Naive thymus-derived CD8-positive, alpha-beta T cell (primary cell): ENCODE measurements around the gene ANKHD1. TPM values are rescaled to one million over a fixed set of nuclear protein-coding genes. Genes with fewer than 3 reads are reported as not detected.

ENCODE experiments used
- ATAC-seq, 2 donors: fragments of 150-1000 bp; cut with Tn5 transposase in 1 of 2; sonication (Bioruptor Pico), chemical (Tn5 transposase) in 1 of 2; 1 replicate in 1 of 2; 2 replicates in 1 of 2; pipeline ENCODE4 v1.10.0; 2021; ENCODE audit warnings: mild to moderate bottlenecking in 2 of 2, moderate library complexity in 2 of 2
- POLR2A ChIA-PET: fragments of 350-600 bp; sonication (Branson Sonifier 250); formaldehyde crosslinking; loops from one replicate; lab custom pipeline; 2021; ENCODE audit warnings: antibody characterized with exemption; lab: Charles Lee
- DNase-seq, 10 donors: peaks; one replicate each; pipeline versions ENCODE4 v3.0.0 to v3.0.0-alpha.2; 2020 to 2022
- H3K27ac Mint-ChIP-seq, 10 donors: one replicate each; pipeline ENCODE4 v1.8.0; 2020 to 2022; ENCODE audit warnings: mild to moderate bottlenecking in 10 of 10, mixed read lengths in 10 of 10, moderate library complexity in 4 of 10, inconsistent platforms in 1 of 10
- H3K27me3 Mint-ChIP-seq, 5 donors: one replicate each; pipeline ENCODE4 v1.8.0; 2021 to 2022; ENCODE audit warnings: mixed read lengths in 5 of 5
- H3K36me3 Mint-ChIP-seq, 3 donors: one replicate each; pipeline ENCODE4 v1.8.0; 2020 to 2022; ENCODE audit warnings: mixed read lengths in 3 of 3, mild to moderate bottlenecking in 2 of 3, inconsistent platforms in 1 of 3
- H3K4me1 Mint-ChIP-seq, 4 donors: one replicate each; pipeline ENCODE4 v1.8.0; 2021 to 2022; ENCODE audit warnings: mixed read lengths in 4 of 4
- H3K4me3 Mint-ChIP-seq, 10 donors: one replicate each; pipeline ENCODE4 v1.8.0; 2020 to 2022; ENCODE audit warnings: mild to moderate bottlenecking in 10 of 10, mixed read lengths in 10 of 10, moderate library complexity in 6 of 10, inconsistent platforms in 1 of 10
- H3K9me3 Mint-ChIP-seq, 9 donors: one replicate each; pipeline ENCODE4 v1.8.0; 2020 to 2022; ENCODE audit warnings: mixed read lengths in 9 of 9, mild to moderate bottlenecking in 3 of 9, inconsistent platforms in 1 of 9, moderate library complexity in 1 of 9
- polyA plus RNA-seq, 3 donors: library from polyadenylated mRNA; unstranded; fragments of 300-500 nt; fragmentation: Illumina TruSeq; gene quantifications; one replicate each; pipeline ENCODE4 v1.2.3, GENCODE V29; 2021
- total RNA-seq, 8 experiments: library from RNA in 2 of 8; stranded (reverse) in 2 of 8; gene quantifications; one replicate each; pipeline ENCODE4 v1.2.3 and lab custom pipeline; 2021 to 2026

Gene ANKHD1
- total and polyA plus RNA-seq, 5 experiments from 2014 or later: 54.9 to 235 (median 82.8) TPM

DNA sequence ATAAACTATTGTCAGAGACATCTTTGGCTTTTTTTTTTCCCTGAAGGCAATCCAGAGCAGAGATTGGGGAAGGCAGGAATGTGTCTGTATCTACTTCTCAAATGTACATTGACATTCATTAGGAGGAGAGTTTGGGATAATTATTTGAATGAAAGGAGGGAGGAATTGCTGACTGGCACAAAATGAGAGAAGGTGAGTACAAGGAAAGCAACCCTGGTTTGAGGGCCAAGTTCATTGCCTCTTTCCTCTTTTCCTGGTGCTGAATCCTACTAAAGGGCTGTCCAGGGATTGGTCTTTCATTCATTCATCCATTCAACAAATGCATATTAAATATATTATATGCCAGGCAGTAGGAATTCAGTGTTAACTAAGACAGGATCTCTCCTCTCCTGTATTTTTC lies 18.8 kb upstream of the ANKHD1 start:
- peaks cover 0 to 3% (median 0%) of the 10 kb centered on the region in 5 donors for H3K27me3 Mint-ChIP-seq
- peaks cover 3 to 6% (median 4%) of the 10 kb centered on the region in 4 donors for H3K4me1 Mint-ChIP-seq
- DNase-seq: no peak
- no peak overlapping the region for H3K27ac Mint-ChIP-seq
- no peaks in the 10 kb centered on the region for H3K9me3 Mint-ChIP-seq
- no peak overlapping the region for H3K4me3 Mint-ChIP-seq
- POLR2A ChIA-PET: no interaction called here
- ATAC-seq: no peak
- peaks cover 0 to 9% (median 0%) of the 10 kb centered on the region in 3 donors for H3K36me3 Mint-ChIP-seq

DNA sequence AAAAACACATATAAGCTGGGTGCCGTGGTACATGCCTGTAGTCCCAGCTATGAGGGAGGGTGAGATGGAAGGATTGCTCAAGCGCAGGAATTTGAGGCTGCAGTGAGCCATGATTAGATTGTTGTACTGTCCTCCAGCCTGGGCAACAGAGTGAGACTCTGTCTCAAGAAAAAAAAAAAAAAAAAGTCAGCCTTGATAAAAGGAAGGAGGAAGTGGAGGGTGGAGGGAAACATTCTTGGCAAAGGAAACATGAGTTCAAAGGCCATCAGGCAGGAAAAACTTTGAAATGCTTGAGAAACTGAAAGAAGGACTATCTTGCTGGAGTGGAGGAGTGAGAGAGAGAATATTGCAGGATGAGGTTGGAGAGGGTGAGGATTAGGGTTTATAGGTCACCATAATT lies 18.3 kb upstream of the ANKHD1 start:
- POLR2A ChIA-PET: no interaction called here

DNA sequence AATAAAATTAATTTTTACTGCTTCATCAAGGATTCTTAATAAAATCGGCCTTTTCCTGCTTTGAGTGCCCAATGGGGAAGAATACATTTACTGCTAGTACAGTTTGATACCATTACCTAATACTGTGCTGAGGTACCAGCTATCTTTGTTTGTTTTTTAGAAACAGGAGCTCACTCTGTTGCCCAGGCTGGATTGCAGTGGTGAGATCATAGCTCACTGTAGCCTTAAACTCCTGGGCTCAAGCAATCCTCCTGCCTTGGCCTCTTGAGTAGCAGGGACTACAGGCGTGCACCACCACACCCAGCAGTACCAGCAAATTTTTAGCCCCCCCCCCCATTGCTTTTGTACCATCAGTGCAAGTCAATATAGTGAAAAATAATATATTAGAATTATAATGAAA lies 13.6 kb upstream of the ANKHD1 start:
- DNase-seq (no peak), ATAC-seq (no peak)
- Mint-ChIP-seq H3K36me3 (peaks cover 0 to 14% (median 3%) of the 10 kb centered on the region in 3 donors), H3K27ac (no peak overlapping the region), H3K9me3 (no peaks in the 10 kb centered on the region), H3K27me3 (peaks cover 0 to 3% (median 0%) of the 10 kb centered on the region in 5 donors), H3K4me1 (peaks cover 3 to 6% (median 4%) of the 10 kb centered on the region in 4 donors), H3K4me3 (no peak overlapping the region)
- POLR2A ChIA-PET: interaction anchor here (0.7 kb wide), 1 partner anchor 14 kb away, joined by 3 read pairs; the partner anchor contains the start of gene ANKHD1

More for the DNA sequence above, 18.3 kb upstream of the ANKHD1 start:
- Mint-ChIP-seq H3K9me3 (no peaks in the 10 kb centered on the region), H3K27ac (peak overlapping the region in 2 of 10 donors; percentile 0 to 1), H3K36me3 (peaks cover 0 to 9% (median 0%) of the 10 kb centered on the region in 3 donors), H3K27me3 (peaks cover 0 to 3% (median 0%) of the 10 kb centered on the region in 5 donors), H3K4me1 (peaks cover 3 to 6% (median 4%) of the 10 kb centered on the region in 4 donors), H3K4me3 (no peak overlapping the region)
- ATAC-seq (no peak), DNase-seq (no peak)

DNA sequence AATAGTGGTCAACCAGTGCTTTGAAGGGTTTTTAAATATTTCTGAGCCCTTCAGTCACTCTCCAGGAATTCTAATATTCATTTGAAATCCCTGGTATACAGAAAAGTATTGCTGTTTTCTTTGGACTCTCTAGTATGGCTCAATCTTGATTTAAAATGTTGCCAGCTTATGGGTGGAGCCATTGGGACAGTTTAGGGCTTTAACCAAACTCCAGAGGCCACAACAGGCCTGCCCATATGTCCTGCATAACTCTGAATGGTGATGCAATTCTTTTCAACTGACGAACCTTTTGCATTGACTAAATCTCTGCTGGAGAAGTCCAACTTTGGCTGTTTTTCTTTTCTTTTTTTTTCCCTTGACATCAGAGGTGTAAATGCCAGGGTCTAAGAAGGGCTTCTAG lies 10.3 kb upstream of the ANKHD1 start:
- Mint-ChIP-seq H3K9me3 (no peaks in the 10 kb centered on the region), H3K36me3 (peaks cover 0 to 4% (median 3%) of the 10 kb centered on the region in 3 donors), H3K4me1 (no peaks in the 10 kb centered on the region), H3K4me3 (no peak overlapping the region), H3K27ac (no peak overlapping the region), H3K27me3 (no peaks in the 10 kb centered on the region)
- ATAC-seq (no peak), DNase-seq (no peak)
- POLR2A ChIA-PET: interaction anchor here (1.4 kb wide), 1 partner anchor 10 kb away, joined by 3 read pairs; the partner anchor contains the start of gene ANKHD1

DNA sequence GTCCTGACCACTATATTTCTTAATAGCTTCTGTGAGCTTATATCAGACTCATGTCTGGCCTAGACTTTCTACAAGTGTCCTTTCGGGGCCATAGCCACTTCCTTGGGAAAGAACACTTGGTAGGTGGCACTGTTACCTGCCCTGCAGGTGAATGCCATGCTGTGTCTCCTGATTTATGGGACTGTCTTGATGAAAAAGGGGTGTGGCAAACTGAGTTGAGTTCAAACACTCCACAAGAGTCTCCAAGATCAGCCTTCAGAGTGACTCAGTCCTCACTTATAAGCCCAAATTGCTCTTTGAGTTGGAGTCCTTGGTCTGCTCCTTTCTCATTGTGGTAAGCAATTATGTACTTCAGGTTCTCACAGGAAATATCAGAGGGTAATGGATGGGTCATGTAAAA lies 9.9 kb upstream of the ANKHD1 start:
- Mint-ChIP-seq H3K4me1 (no peaks in the 10 kb centered on the region), H3K9me3 (no peaks in the 10 kb centered on the region), H3K27me3 (no peaks in the 10 kb centered on the region), H3K4me3 (no peak overlapping the region), H3K36me3 (peaks cover 0 to 4% (median 3%) of the 10 kb centered on the region in 3 donors), H3K27ac (no peak overlapping the region)
- DNase-seq (no peak), ATAC-seq (no peak)
- POLR2A ChIA-PET: interaction anchor here (1.4 kb wide), 1 partner anchor 10 kb away, joined by 3 read pairs; the partner anchor contains the start of gene ANKHD1

DNA sequence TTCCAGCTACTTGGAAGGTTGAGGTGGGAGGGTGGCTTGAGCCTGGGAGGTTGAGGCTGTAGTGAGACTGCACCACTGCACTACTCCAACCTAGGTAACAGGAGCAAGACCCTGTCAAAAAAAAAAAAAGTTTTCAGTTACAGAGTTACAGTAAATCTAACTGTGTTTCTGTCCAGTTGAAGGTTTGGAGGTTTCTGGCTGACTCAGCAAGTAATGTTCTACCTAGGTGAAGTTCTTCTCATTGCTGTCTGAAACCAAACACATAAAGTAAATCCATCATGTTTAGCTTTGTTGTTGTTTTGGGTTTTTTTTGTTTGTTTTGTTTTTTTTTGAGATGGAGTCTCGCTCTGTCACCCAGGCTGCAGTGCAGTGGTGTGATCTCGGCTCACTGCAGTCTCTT lies 7.9 kb upstream of the ANKHD1 start:
- DNase-seq (no peak), ATAC-seq (no peak)
- Mint-ChIP-seq H3K27me3 (no peaks in the 10 kb centered on the region), H3K4me3 (no peak overlapping the region), H3K27ac (no peak overlapping the region), H3K4me1 (no peaks in the 10 kb centered on the region), H3K36me3 (peaks cover 0 to 4% (median 3%) of the 10 kb centered on the region in 3 donors), H3K9me3 (no peaks in the 10 kb centered on the region)
- POLR2A ChIA-PET: no interaction called here

DNA sequence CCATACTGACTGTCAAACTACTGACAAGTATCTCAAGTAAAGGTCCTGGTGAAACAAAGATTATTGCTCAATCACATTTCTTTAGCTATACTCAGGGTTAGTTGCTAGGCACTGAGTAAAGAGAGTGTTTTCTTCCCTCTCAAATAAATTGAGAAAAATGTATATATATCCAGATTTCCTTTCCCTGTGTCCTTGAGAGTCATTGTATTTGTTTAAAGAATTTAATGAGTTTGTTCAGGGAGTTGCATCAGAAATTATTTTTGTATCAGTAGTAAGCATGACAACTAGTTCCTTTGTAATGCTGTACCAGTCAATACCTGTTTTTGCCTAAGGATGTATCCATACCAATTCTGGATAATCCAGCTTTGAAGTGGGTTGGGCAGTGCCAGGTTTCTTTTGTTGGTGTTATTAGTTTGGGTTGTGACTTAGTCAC lies 3.2 kb upstream of the ANKHD1 start:
- ATAC-seq: no peak
- H3K27me3 Mint-ChIP-seq: no peaks in the 10 kb centered on the region
- H3K9me3 Mint-ChIP-seq: no peaks in the 10 kb centered on the region
- H3K4me1 Mint-ChIP-seq: peaks cover 9 to 18% (median 15%) of the 10 kb centered on the region in 4 donors
- POLR2A ChIA-PET: no interaction called here
- no peak for DNase-seq
- H3K36me3 Mint-ChIP-seq: no peaks in the 10 kb centered on the region
- H3K4me3 Mint-ChIP-seq: no peak overlapping the region
- no peak overlapping the region for H3K27ac Mint-ChIP-seq

DNA sequence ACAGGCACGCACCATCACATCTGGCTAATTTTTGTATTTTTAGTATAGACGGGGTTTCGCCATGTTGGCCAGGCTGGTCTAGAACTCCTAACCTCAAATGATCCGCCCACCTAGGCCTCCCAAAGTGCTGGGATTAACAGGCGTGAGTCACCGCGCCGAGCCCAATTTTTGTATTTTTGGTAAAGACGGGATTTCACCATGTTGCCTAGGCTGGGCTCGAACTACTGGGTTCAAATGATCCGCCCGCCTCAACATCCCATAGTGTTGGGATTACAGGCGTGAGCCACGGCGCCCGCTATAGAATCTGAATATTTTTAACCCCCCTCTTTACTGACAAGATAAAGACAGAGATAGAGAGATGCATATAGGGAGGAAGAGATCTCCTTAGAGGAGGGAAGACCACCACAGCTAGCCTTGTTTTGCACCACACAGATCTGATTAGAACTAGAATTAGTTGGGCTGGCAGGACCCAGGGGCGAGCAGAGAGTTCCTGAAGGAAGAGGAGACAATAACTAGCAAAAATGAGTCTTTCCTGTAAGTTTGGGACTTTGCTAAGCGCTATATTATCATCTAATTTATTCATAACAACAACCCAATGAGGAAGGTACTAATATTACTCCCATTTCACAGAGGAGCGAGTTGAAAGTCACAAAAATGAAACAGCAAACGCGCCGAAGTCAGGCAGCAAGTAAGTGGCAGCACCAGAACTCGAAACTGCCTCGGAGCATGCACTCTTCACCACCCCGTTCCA lies 1.5 kb upstream of the ANKHD1 start:
- H3K27ac Mint-ChIP-seq: peak overlapping the region in 5 of 10 donors; percentile 89 to 94 (median 89)
- ATAC-seq (peak in 1 of 2 donors; percentile 0), DNase-seq (no peak)
- H3K36me3 Mint-ChIP-seq: peaks cover 0 to 14% (median 1%) of the 10 kb centered on the region in 3 donors
- no peak overlapping the region for H3K4me3 Mint-ChIP-seq
- H3K9me3 Mint-ChIP-seq: no peaks in the 10 kb centered on the region
- no peaks in the 10 kb centered on the region for H3K27me3 Mint-ChIP-seq
- peaks cover 18 to 36% (median 31%) of the 10 kb centered on the region in 4 donors for H3K4me1 Mint-ChIP-seq
- POLR2A ChIA-PET: interaction anchor here (0.5 to 3.1 kb wide), 16 partner anchors 12 to 1825 kb away, joined by 3 to 34 read pairs (median 4); partner anchors contain the start of genes CD14, EIF4EBP3, HARS1 and HARS2

DNA sequence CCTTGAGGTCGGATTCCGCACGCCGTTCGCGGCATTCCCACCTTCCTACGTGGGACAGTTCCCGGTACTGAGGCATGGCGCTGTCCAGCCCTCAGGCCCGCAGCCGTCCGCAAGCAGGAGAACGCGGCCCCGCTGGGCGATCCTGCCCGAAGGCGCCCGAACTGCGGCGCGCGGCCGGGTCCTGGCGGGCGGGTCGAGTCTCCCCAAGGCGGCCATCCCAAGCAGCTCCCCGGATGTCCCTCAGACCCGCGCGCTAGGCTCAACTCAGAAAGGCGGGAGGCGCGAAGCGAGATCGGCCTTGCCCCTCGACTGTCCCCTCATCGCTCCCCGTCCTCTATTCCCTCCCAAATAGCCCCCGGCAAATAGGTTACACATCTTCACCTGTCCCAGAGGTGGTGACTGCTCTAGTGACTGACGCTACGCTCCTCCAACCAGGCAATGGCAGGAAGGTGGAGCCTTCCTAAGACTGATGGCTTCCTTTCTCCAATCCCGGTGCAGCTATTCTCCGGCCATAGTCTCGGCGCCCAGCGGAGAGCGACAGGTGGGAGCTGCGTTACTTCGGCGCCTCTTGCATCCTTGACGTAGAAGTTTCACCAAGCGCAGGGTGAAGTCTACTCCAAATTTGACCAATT lies 787 bp upstream of the ANKHD1 start:
- H3K36me3 Mint-ChIP-seq: peaks cover 0 to 16% (median 2%) of the 10 kb centered on the region in 3 donors
- ATAC-seq: peak; percentile 71
- H3K4me1 Mint-ChIP-seq: peaks cover 20 to 38% (median 34%) of the 10 kb centered on the region in 4 donors
- no peaks in the 10 kb centered on the region for H3K9me3 Mint-ChIP-seq
- POLR2A ChIA-PET: interaction anchor here (0.7 to 3.1 kb wide), 31 partner anchors 9 to 1935 kb away, joined by 3 to 34 read pairs (median 3); partner anchors contain the start of genes APBB3, CD14, EGR1 and EIF4EBP3
- H3K4me3 Mint-ChIP-seq: no peak overlapping the region
- DNase-seq: peak in 9 of 10 donors; percentile 66 to 94 (median 86)
- H3K27me3 Mint-ChIP-seq: no peaks in the 10 kb centered on the region
- peak overlapping the region in 5 of 10 donors; percentile 89 to 94 (median 89) for H3K27ac Mint-ChIP-seq

DNA sequence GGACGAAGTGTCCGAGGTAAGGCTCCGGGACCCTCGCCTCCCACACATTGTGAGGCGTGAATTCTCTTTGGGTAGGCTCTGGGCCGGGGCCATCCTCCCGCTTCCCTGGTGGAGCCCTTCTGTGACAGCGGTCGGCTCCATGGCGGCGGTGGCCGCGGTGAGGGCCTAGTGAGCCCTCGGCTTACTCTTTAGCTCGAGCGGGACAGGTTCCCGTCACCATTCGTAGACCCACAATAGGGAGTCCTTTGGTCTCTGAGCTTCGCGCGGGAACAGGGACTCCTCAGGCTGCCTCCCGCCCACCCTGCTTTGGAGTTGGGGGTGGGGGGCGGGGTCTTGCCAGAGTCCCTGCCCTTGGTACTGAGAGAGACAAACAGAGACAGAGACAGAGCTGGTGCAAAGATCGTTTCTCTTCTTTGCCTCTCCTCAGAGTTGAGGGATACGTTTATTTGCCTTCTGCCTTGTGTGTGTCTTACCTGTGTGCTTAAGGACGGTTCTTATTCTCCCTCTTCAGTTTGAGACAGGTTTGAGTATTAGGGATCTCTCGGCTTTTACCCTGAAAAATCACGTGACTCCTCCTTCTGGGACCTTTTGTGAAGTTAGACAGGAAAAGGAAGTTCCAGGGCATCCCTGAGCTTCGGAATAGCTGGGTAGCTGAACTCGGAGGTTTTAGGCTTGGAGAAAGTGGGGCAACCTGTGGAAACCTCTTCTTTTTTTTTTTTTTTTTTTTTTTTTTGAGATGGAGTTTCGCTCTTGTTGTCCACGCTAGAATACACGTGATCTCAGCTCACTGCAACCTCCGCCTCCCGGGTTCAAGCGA lies 833 bp downstream of the ANKHD1 start:
- no peaks in the 10 kb centered on the region for H3K9me3 Mint-ChIP-seq
- peaks cover 21 to 49% (median 40%) of the 10 kb centered on the region in 4 donors for H3K4me1 Mint-ChIP-seq
- POLR2A ChIA-PET: interaction anchor here (0.5 to 3.1 kb wide), 18 partner anchors 10 to 1217 kb away, joined by 3 to 34 read pairs (median 4); partner anchors contain the start of genes APBB3, CYSTM1, DIAPH1 and EIF4EBP3
- DNase-seq (peak; percentile 25 to 72 (median 42)), ATAC-seq (peak in 1 of 2 donors; percentile 3)
- H3K4me3 Mint-ChIP-seq: no peak overlapping the region
- peaks cover 0 to 29% (median 2%) of the 10 kb centered on the region in 3 donors for H3K36me3 Mint-ChIP-seq
- no peaks in the 10 kb centered on the region for H3K27me3 Mint-ChIP-seq
- H3K27ac Mint-ChIP-seq: peak overlapping the region in 5 of 10 donors; percentile 13 to 80 (median 28)

DNA sequence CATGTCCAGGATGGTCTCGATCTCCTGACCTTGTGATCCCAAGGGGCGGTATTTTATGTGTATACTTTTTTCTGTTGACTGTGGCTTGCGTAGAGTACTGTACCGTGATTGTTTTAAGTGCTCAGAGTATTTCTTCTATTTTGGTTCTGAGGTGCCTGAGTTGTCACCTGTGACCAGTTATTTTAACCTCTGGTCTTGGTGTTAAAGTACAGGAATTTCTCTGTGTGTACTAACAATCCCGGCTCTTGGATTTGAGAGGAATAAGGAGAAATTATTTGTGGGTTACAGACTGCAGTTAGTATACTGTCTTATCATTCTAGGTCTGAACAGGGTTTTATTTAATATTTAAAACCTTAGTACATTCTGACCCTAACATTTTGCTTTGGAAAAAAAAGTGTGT lies 2.0 kb downstream of the ANKHD1 start:
- no peak overlapping the region for H3K4me3 Mint-ChIP-seq
- H3K27me3 Mint-ChIP-seq: no peaks in the 10 kb centered on the region
- H3K27ac Mint-ChIP-seq: peak overlapping the region in 8 of 10 donors; percentile 19 to 80 (median 54)
- peaks cover 0 to 33% (median 2%) of the 10 kb centered on the region in 3 donors for H3K36me3 Mint-ChIP-seq
- no peak for ATAC-seq
- POLR2A ChIA-PET: no interaction called here
- no peak for DNase-seq
- H3K4me1 Mint-ChIP-seq: peaks cover 21 to 56% (median 46%) of the 10 kb centered on the region in 4 donors
- no peaks in the 10 kb centered on the region for H3K9me3 Mint-ChIP-seq
